H1 (cell line): Measurements from ENCODE around the gene DEPP1. TPM values are rescaled to one million over a fixed set of nuclear protein-coding genes. Genes with fewer than 3 reads are reported as not detected.

ENCODE experiments used
- CTCF ChIA-PET: fragments of 300-600 bp; sonication (Branson Sonifier 250); formaldehyde crosslinking; loops from one replicate; lab custom pipeline; 2021; ENCODE audit not compliant: partially characterized antibody; lab: Charles Lee
- POLR2A ChIA-PET: fragments of 300-600 bp; sonication (Branson Sonifier 250); formaldehyde crosslinking; loops from one replicate; lab custom pipeline; 2021; ENCODE audit warnings: inconsistent platforms; ENCODE audit not compliant: partially characterized antibody; lab: Charles Lee
- DNase-seq, 2 experiments: peaks; one replicate each; pipeline versions ENCODE4 v3.0.0 to v3.0.0-alpha.2; 2010 to 2022; ENCODE audit warnings: low spot score in 2 of 2, low read depth in 1 of 2, mixed read lengths in 1 of 2
- FAIRE-seq: peaks from 2 replicates; lab custom pipeline; 2011; peaks lifted over from hg19 to GRCh38; lab: Jason Lieb, UNC
- H2AFZ ChIP-seq: 2 replicates; pipeline ENCODE4 v1.8.1; 2012; ENCODE audit warnings: low read length, inconsistent platforms
- H2AK5ac ChIP-seq: 2 replicates; pipeline ENCODE4 v1.6.1; 2013; ENCODE audit warnings: low read depth, low read length
- H2BK120ac ChIP-seq: replicated peaks from 2 replicates; pipeline ENCODE3; 2013; ENCODE audit warnings: low read depth, low read length, inconsistent platforms
- H2BK12ac ChIP-seq: 2 replicates; pipeline ENCODE4 v1.6.1; 2013; ENCODE audit warnings: low read depth, low read length
- H2BK15ac ChIP-seq: 2 replicates; pipeline ENCODE4 v1.6.1; 2013; ENCODE audit warnings: low read length
- H2BK20ac ChIP-seq: 2 replicates; pipeline ENCODE4 v1.6.1; 2013; ENCODE audit warnings: low read length
- H2BK5ac ChIP-seq: 2 replicates; pipeline ENCODE4 v1.6.1; 2013; ENCODE audit warnings: low read depth, low read length
- H3K14ac ChIP-seq: 2 replicates; pipeline ENCODE4 v1.6.1; 2013; ENCODE audit warnings: inconsistent platforms; ENCODE audit not compliant: insufficient read length
- H3K18ac ChIP-seq: 2 replicates; pipeline ENCODE4 v1.6.1; 2013; ENCODE audit warnings: low read length; ENCODE audit errors: extremely low read depth
- H3K23ac ChIP-seq: 2 replicates; pipeline ENCODE4 v1.6.1; 2013; ENCODE audit warnings: inconsistent platforms; ENCODE audit not compliant: insufficient read length
- H3K23me2 ChIP-seq: 2 replicates; pipeline ENCODE4 v1.6.1; 2013; ENCODE audit warnings: low read depth, low read length
- H3K27ac ChIP-seq: 2 replicates; pipeline ENCODE4 v1.6.1; 2011; ENCODE audit warnings: low read depth, low read length, inconsistent platforms
- H3K27me3 ChIP-seq, 4 experiments: replicated peaks in 1 of 4; 1 replicate in 1 of 4; 2 replicates in 3 of 4; pipeline versions ENCODE4 v1.6.1 to v1.8.1; 2011 to 2013; ENCODE audit warnings: low read length in 3 of 4, mild to moderate bottlenecking in 3 of 4, inconsistent platforms in 2 of 4, mixed read lengths in 2 of 4, moderate library complexity in 1 of 4; ENCODE audit not compliant: control insufficient read depth in 3 of 4, insufficient read depth in 3 of 4; ENCODE audit errors: extremely low read depth in 1 of 4
- H3K36me3 ChIP-seq, 4 experiments: 2 replicates each; pipeline versions ENCODE4 v1.6.1 to v1.8.1; 2011 to 2013; ENCODE audit warnings: mild to moderate bottlenecking in 4 of 4, low read length in 3 of 4, moderate library complexity in 2 of 4, control low read depth in 1 of 4, inconsistent platforms in 1 of 4; ENCODE audit not compliant: insufficient read depth in 4 of 4, control insufficient read depth in 2 of 4
- H3K4ac ChIP-seq: replicated peaks from 2 replicates; pipeline ENCODE3; 2013; ENCODE audit warnings: low read length, low read depth, mixed read lengths, inconsistent platforms; ENCODE audit not compliant: insufficient read length
- H3K4me1 ChIP-seq, 4 experiments: replicated peaks in 1 of 4; 1 replicate in 1 of 4; 2 replicates in 3 of 4; pipeline versions ENCODE4 v1.6.1 to v1.8.1; 2011 to 2013; ENCODE audit warnings: low read length in 3 of 4, inconsistent platforms in 2 of 4, mixed read lengths in 1 of 4; ENCODE audit not compliant: insufficient read depth in 4 of 4, control insufficient read depth in 3 of 4
- H3K4me2 ChIP-seq, 2 experiments: 2 replicates each; pipeline versions ENCODE4 v1.6.1 to v1.8.1; 2011 to 2013; ENCODE audit warnings: low read depth in 2 of 2, low read length in 2 of 2, control low read depth in 1 of 2, inconsistent platforms in 1 of 2, mild to moderate bottlenecking in 1 of 2; ENCODE audit not compliant: insufficient read depth in 1 of 2
- H3K4me3 ChIP-seq, 4 experiments: fragments of 200-600, 300-600 bp in 1 of 4; sonication (generic), shearing (Covaris generic), sonication (Bioruptor Twin) in 1 of 4; 2 replicates each; pipeline versions ENCODE4 v1.5.1 to v1.8.1; 2011 to 2016; ENCODE audit warnings: low read length in 4 of 4, low read depth in 3 of 4, control low read depth in 2 of 4, inconsistent platforms in 2 of 4, mild to moderate bottlenecking in 2 of 4, mixed read lengths in 1 of 4, moderate library complexity in 1 of 4; ENCODE audit not compliant: insufficient read depth in 2 of 4; ENCODE audit errors: extremely low read depth in 1 of 4
- H3K56ac ChIP-seq: replicated peaks from 2 replicates; pipeline ENCODE3; 2013; ENCODE audit warnings: low read depth, mild to moderate bottlenecking, mixed read lengths, low read length, inconsistent platforms; ENCODE audit not compliant: insufficient read length
- H3K79me1 ChIP-seq: 2 replicates; pipeline ENCODE4 v1.6.1; 2013; ENCODE audit warnings: low read depth, low read length, control low read depth
- H3K79me2 ChIP-seq, 2 experiments: 2 replicates each; pipeline versions ENCODE4 v1.6.1 to v1.8.1; 2012 to 2013; ENCODE audit warnings: low read length in 2 of 2, mild to moderate bottlenecking in 2 of 2, inconsistent platforms in 1 of 2; ENCODE audit not compliant: insufficient read depth in 2 of 2, control insufficient read depth in 1 of 2
- H3K9ac ChIP-seq, 4 experiments: replicated peaks in 1 of 4; 1 replicate in 1 of 4; 2 replicates in 3 of 4; pipeline versions ENCODE4 v1.6.1 to v1.8.1; 2011 to 2013; ENCODE audit warnings: low read depth in 3 of 4, low read length in 3 of 4, control low read depth in 2 of 4, mild to moderate bottlenecking in 2 of 4, moderate library complexity in 2 of 4, inconsistent platforms in 1 of 4; ENCODE audit errors: extremely low read depth in 1 of 4
- H3K9me3 ChIP-seq, 2 experiments: 2 replicates each; pipeline versions ENCODE4 v1.6.1 to v1.8.1; 2012 to 2013; ENCODE audit warnings: mild to moderate bottlenecking in 2 of 2, moderate library complexity in 2 of 2, control low read depth in 1 of 2, inconsistent platforms in 1 of 2, low read depth in 1 of 2, low read length in 1 of 2, mixed read lengths in 1 of 2; ENCODE audit not compliant: insufficient read depth in 2 of 2
- H4K20me1 ChIP-seq, 2 experiments: replicated peaks in 1 of 2; 2 replicates each; pipeline versions ENCODE3 to v1.8.1; 2011 to 2013; ENCODE audit warnings: inconsistent platforms in 2 of 2, low read length in 2 of 2, mild to moderate bottlenecking in 1 of 2; ENCODE audit not compliant: insufficient read depth in 2 of 2, control insufficient read depth in 1 of 2
- H4K5ac ChIP-seq: 2 replicates; pipeline ENCODE4 v1.6.1; 2013; ENCODE audit warnings: low read length, low read depth, mixed read lengths, inconsistent platforms; ENCODE audit not compliant: insufficient read length
- H4K8ac ChIP-seq: 2 replicates; pipeline ENCODE4 v1.8.0; 2013; ENCODE audit warnings: mild to moderate bottlenecking, moderate library complexity, low read length, inconsistent platforms; ENCODE audit not compliant: insufficient read depth; ENCODE audit errors: extremely low read depth
- H4K91ac ChIP-seq: replicated peaks from 2 replicates; pipeline ENCODE3; 2013; ENCODE audit warnings: low read length, mixed read lengths, inconsistent platforms; ENCODE audit not compliant: insufficient read length
- ASH2L ChIP-seq: fragments of 200-600, 300-600 bp; sonication (generic); IDR thresholded peaks from one replicate; pipeline ENCODE4 v1.7.1; 2017; ENCODE audit warnings: low read length
- CHD1 ChIP-seq: IDR thresholded peaks from 2 replicates; pipeline ENCODE4 v1.6.1; 2012; ENCODE audit warnings: low read depth, low read length, improper control_type of control experiment
- EP300 ChIP-seq, 2 experiments: IDR thresholded peaks; 1 replicate in 1 of 2; 2 replicates in 1 of 2; pipeline ENCODE4 v1.6.1; 2011 to 2012; ENCODE audit warnings: low read depth in 2 of 2, low read length in 2 of 2, mild to moderate bottlenecking in 2 of 2, borderline replicate concordance in 1 of 2, inconsistent platforms in 1 of 2, moderate library complexity in 1 of 2
- JUN ChIP-seq: IDR thresholded peaks from 2 replicates; pipeline ENCODE4 v1.6.1; 2011; ENCODE audit warnings: low read depth, mild to moderate bottlenecking, improper control_type of control experiment, low read length
- WGBS, 2 experiments: shearing (Covaris generic) in 1 of 2; methylation state at CpG; one replicate each; pipeline versions ENCODE4 v1.1.6 to v1.1.7; 2013 to 2015; ENCODE audit warnings: low lambda C conversion rate in 2 of 2, mixed read lengths in 2 of 2, inconsistent platforms in 1 of 2, low coverage in 1 of 2, missing lambda C conversion rate in 1 of 2; ENCODE audit not compliant: insufficient replicate concordance in 2 of 2, insufficient coverage in 1 of 2, insufficient read length in 1 of 2; ENCODE audit errors: extremely low coverage in 1 of 2, missing lambda C conversion rate in 1 of 2; 5-methylcytosine and 5-hydroxymethylcytosine counted together
- polyA plus RNA-seq, 7 experiments: library from polyadenylated mRNA; depleted of rRNA in 3 of 7; stranded (reverse) in 5 of 7; unstranded in 2 of 7; fragments of >200 nt in 5 of 7; fragments of 200-250 nt in 2 of 7; gene quantifications; 1 replicate in 5 of 7; 2 replicates in 1 of 7; 4 replicates in 1 of 7; pipeline versions ENCODE4 v1.2.1 to v1.2.3, GENCODE V29; 2011 to 2013; ENCODE audit warnings: missing spikeins in 2 of 7, mixed read lengths in 2 of 7
- total RNA-seq: library from RNA; stranded (reverse); fragmentation: NEBNext Ultra II Directional; extraction: Animal tissue kit (Norgen Biotek cat#: 25700); gene quantifications from 2 replicates; pipeline ENCODE4 v1.2.1, GENCODE V29; 2021

DEPP1 gene
- total and polyA plus RNA-seq, 2 of the 8 experiments (the other 6 are each of a cell fraction or from before 2014, with no cell fraction given) = 0.67 to 4.5 TPM

DNA sequence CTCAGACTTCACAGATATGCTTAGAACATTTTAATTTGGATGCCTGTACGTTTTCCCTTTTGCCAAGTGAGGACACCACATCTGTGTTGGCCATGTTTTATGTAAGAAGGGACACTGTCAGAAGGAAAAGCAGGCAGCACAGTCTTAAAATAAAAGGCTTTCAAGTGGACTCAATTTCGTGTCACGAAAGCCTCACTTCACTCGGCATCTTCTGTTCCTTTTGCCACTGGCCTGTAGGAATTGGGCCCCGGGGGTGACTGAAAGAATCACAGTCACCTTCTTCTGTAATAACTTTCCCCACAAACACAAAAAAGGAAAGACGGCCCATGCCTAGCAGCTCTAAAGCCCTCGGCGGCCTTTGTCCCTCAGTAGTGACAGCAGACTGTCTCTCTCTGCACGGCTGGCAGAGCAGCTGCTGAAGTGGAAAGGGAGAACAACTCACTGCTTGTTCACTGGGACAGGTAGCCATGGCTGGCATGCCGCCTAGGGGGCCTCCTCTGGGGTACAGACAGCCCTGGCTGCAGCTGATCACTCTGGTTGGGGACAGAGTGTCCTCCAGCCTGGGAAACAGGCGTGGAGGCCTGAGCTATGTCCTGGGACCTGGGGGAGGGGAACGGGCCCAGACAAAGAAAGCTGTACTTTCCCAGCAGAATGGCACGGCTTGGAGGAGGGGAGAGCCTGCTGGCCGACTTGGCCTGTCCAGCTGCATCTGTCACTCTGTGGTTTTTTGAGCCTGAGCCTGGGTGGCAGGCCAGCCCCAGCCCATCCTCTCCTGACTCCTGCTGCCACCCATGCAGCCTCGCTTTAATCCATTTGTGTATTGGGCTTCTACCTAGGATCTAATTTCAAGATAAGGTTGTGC, 14.6 kb downstream of the DEPP1 start:
- no peak overlapping the region for H2BK15ac ChIP-seq
- peaks cover 0 to 7% (median 3%) of the 10 kb centered on the region in 4 experiments; a peak in 4 of 7 replicates for H3K27me3 ChIP-seq
- H3K4me2 ChIP-seq = peak overlapping the region; percentile 35 to 54
- peak overlapping the region; percentile 71; the same call in 1 of the 2 replicates for H4K8ac ChIP-seq
- DNase-seq = peak in 1 of 2 experiments; percentile 59
- H4K91ac ChIP-seq = peak overlapping the region; percentile 87
- H3K27ac ChIP-seq = no peak overlapping the region; the same call in 1 of the 2 replicates
- H3K56ac ChIP-seq = no peak overlapping the region
- H2BK5ac ChIP-seq = peak overlapping the region; percentile 36; the same call in 1 of the 2 replicates
- H3K9me3 ChIP-seq = no peaks in the 10 kb centered on the region
- 71% methylated on average over 14 of the region's 15 CpGs; no CpG with 5 or more reads in 1 of the 2 experiments for WGBS, 2 experiments
- no peak overlapping the region for H3K14ac ChIP-seq
- peak overlapping the region; percentile 56 for H2BK120ac ChIP-seq
- H3K4me1 ChIP-seq = peaks cover 25 to 48% (median 33%) of the 10 kb centered on the region in 4 experiments
- H4K5ac ChIP-seq = peak overlapping the region; percentile 89
- H2AFZ ChIP-seq = peak overlapping the region; percentile 47; the same call in 1 of the 2 replicates
- ChIA-PET CTCF (interaction anchor here (0.5 to 11.2 kb wide), 11 partner anchors 10 to 270 kb away, joined by 4 to 143 read pairs (median 6); partner anchors contain the start of gene DEPP1), POLR2A (interaction anchor here (0.8 to 3.5 kb wide), 11 partner anchors 9 to 85 kb away, joined by 3 to 17 read pairs (median 7); partner anchors contain the start of genes DEPP1 and ZNF22)
- H2BK12ac ChIP-seq = peak overlapping the region; percentile 45; the same call in 1 of the 2 replicates
- H3K79me2 ChIP-seq = no peaks in the 10 kb centered on the region; a peak in 1 of 4 replicates
- no peaks in the 10 kb centered on the region for H3K36me3 ChIP-seq
- peak overlapping the region; percentile 47 for H3K4ac ChIP-seq
- H3K23ac ChIP-seq = no peak overlapping the region
- H4K20me1 ChIP-seq = peaks cover 0 to 2% of the 10 kb centered on the region in 2 experiments
- peaks cover 5% of the 10 kb centered on the region; the same call in 1 of the 2 replicates for H3K79me1 ChIP-seq
- no peak overlapping the region; a peak in 2 of 7 replicates for H3K9ac ChIP-seq
- peak overlapping the region; percentile 72 for H3K18ac ChIP-seq
- FAIRE-seq = no peak
- 0 out of 2 replicates have a peak overlapping the region, but pooled peaks have one; percentile 82 for H2AK5ac ChIP-seq
- TF ChIP-seq JUN (no peak), EP300 (IDR thresholded peaks at IDR 0.05; ENCODE audit: borderline replicate concordance in 1 of 2, low read depth in 2 of 2, low read length in 2 of 2) (no peak), CHD1 (no peak), ASH2L (peak; percentile 22)
- TF ChIP-seq, all 59 proteins: peak for 1
- H3K4me3 ChIP-seq = peak overlapping the region in 2 of 4 experiments; percentile 0 to 24; a peak in 2 of 8 replicates
- H3K23me2 ChIP-seq = peaks cover 8% of the 10 kb centered on the region
- H2BK20ac ChIP-seq = peak overlapping the region; percentile 37; the same call in 1 of the 2 replicates
